ENCODE data around the gene KCTD4.
"Not testable (repeated sequence)": the region's sequence is repeated elsewhere in the genome, so short reads cannot be mapped to it uniquely, and the experiment has no call there.

The KCTD4 gene

DNA sequence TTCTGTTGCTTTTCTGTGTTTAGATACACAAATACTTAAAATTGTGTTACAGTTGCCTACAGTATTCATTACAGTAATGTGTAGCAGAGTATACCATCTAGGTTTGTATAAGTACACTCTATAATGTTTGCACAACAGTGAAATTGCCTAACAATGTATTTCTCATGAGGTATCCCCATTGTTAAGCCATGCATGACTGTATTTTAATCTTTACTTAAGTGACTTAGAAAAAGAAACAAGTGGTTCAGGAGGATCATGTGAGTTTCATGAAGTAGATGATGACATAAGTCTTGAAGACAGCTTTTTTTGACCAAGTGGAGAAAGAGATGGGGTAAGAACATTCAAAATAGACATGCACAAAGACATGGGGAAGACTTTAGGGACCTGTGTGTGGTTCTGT, 8.4 kb upstream of the KCTD4 start:
- DNase-seq: no peak

DNA sequence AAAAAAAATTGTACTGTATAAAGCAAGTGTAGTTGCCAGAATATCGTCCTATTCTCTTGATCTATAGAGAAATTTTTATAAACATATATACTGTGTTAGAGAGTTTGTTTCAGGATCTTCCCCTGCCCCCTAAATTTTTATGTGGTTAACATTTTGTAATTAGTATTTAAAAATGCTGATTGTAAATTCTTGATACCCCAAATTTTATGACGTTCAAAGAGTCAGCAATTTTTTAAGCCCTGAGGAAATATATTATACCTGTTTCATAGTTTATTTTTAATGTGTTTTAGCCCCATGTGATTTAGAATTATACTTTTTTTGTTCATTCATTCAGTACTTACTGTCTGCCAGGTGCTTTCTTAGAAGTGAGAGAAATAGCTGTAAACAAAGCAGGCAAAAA, 7.3 kb upstream of the KCTD4 start:
- DNase-seq: no peak

DNA sequence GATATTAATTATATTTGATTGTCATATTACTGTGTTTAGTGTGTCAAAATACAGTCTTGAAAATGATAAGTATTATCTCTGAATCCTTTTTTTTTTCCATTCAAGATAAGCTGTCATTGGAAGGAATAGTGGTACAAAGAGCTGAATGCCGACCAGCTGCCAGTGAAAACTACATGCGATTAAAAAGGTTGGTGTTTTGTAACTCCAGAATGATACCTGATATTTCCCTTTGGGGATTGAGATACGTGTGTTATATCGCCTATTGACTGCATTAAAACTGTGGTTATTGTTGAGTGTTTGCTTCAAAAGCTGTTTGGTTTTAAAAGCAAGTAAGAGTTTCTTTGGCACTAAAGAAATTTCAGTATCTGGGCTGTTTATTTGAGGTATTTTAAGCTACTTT, 6.5 kb upstream of the KCTD4 start:
- no peak for DNase-seq

DNA sequence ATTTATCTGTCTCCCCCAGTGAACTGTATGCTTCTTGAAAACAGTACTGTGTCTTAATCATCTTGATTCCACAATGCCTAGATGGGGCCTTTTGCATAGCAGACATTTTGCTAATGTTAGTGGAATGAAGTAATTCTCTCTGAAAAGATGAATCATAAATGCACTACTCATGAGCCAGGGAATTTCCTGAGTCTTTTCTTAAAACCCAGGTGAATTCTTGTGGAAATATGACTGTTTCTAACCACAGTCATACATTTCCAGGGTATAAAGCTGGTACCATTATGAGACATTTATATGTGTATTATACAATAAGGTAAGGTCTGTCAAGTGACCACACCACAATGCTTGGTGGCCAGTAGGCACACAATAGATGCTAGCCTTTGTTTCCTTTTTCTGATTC, 5.5 kb upstream of the KCTD4 start:
- DNase-seq: peak; percentile 9

DNA sequence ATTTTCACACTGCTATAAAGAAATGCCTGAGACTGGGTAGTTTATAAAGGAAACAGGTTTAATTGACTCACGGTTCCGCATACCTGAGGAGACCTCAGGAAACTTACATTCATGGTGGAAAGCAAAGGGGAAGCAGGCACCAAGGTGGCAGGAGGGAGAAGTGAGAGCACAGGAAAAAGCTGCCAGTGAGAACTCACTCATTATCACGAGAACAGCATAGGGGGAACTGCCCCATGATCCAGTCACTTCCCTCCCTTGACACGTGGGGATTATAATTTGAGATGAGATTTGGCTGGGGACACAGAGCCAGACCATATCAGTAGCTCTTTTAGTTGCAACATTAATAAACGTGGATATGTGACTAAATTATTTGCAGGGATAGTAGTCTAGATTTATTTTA, 4.3 kb upstream of the KCTD4 start:
- no peak for DNase-seq

DNA sequence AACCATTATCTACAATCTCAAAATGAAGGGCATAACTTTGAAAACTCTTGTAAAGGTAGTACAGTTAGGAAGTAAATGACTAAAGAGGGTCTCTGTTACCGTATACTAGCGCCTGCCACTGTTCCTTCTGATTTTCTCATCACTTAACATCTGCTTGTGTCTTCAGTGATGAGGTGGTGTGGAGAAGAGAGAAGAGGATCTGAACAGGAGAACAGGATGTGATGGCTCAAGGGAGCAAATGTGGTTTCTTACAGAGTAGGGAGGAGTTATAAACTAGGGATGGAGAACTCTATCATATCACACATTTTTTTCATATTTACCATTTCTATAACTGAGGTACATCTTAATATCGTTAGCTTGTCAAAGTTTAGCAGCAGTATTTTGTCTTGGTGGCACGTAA, 1.1 kb downstream of the KCTD4 start:
- DNase-seq: no peak

DNA sequence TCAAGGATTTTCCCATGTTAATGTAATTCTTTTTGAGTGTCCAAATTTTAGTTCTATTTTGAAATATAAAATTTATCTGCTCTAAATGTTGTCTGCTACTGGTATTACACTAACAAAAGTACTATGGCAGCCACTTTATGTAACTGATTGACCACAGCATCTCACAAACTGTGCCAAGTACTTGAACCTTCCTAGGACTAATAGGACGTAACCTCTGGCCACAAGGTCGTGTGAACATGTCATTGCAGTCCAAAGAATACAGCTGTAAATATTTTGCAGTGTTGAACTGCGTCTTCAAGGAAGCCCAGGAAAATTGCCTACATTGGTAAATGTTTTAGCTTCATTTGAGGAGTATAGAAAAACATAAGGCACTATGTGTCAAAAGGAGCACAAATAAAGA, 1.9 kb downstream of the KCTD4 start:
- DNase-seq: no peak

DNA sequence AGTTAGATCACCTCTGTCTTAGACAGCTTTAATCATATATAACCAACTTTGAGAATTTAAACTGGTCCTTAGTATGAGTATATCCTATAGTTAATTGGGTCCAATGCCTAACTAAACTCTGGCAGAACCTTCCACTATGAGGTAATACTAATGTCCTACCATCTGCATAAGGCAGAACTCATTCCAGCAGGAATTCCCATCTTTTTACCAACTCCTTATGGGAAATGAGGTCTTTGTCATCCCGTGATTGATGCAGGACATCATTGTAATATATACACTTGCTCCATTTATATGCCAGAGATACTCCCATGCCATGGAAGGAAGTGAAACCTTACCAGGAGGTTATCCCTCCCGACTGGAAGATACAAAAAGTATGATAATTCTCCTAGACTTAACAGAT, 2.8 kb downstream of the KCTD4 start:
- DNase-seq: no peak

DNA sequence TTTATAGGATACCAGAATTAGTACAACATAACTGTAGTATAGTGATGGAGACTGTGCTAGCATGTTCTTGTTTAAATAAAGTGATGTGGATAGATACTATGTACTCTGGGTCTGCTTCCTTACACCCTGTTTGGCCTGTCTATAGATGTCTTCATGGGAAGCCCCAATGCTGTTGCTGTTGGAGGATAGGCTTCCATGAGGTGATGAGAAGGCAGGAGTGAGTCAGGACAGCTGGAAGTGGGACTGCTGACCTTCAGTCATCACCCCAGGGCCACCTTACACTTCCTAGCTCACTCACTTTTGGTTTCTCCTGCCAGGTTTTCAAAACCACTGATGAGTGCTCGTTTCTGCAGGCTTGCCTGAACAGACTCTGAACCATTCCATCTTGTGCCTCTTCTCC, 4.2 kb downstream of the KCTD4 start:
- no peak for DNase-seq

DNA sequence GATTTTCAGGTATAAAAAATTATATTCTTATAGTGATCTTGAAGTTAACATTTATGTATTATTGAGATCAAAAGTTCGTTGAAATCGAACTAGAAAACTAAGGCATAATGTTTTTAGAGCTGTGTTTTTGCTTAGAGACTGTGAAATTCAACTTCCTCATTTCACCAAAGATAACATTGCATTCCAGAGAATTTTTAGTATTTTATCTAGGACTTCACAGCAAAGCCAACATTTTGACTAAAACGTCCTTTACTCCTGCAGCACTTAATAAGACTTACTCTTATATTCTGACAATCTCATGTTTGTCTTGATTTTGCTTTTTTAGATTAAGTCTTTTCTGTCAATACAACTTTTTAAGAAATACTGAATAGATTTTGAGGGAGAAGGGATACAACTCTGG, 4.7 kb downstream of the KCTD4 start:
- DNase-seq: no peak

DNA sequence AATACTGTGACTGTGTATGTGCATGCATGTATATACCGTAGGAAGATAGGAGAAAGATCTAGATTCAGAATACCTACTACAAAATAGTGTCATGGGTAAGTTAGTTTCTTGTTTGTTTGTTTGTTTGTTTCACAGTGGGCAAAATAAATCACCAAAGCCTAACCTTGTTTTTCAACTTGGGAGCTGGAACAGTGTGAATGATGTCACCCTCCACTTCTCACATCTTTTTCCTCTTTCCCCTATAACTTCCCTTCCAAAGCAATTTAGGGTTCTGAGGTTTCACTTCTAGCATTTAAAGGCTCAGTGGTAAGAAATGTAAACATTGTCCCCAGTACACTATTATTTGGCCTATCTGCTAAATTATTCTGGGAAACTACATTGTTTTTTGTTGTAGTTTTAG, 5.4 kb downstream of the KCTD4 start:
- no peak for DNase-seq

DNA sequence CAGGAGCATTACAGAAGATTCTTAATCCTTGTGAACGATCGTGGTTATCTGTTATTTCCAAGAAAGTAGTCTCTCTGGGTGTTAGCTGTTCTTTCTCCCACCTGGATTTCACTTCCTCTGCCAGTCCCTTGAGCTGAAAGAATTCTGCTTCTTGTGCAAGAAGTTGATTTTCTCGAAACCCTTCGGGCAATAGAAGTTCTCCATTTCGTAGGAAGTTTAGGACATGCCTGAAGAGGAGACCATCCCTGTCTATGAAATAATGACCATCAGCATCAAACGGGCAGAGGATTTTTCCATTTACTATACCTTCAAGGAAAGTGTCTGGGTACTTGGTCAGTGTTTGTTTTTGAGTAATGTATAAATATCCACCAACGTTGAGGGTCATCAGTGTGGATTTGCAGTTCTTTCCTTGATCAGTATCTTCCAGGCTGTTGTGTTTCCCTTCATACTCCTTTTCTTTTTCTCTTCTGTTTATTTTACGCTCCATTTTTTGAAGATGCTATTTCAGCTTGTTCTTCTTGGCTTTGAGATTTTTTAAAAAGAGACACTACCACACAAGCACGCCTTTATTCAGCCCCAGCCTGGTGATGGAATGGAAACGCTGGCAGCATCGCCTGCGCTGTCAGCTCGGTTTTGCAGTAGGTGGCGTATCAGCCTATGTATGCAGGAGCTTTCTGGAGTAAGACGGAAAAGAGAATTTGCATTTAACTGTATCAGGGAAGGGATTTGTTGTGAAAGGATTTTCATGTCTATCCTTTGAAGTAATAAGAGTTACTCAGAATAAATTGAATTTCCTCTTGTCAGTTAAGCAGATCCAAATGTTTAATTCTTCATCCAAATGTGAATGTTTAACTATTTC, 6.5 kb downstream of the KCTD4 start:
- no peak for DNase-seq

DNA sequence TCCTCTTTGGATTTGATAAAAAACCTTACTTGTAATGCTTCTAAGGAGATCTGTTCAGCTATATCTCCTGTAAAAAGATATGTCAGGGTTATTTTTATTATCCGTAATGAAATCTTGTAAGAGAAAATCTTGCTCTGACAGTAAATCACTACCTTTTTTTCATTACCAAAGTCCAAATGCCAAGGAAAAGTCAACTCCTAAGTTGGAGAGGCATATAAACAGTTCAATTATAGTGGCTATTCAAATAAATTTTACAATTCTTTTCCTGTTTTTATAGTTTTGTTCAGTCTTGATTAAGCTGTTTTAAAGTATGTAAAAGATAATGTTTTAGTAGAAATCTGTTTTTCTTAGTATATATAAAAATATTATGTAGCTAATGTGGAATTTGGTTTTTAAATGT, 9.0 kb downstream of the KCTD4 start:
- no peak for DNase-seq

DNA sequence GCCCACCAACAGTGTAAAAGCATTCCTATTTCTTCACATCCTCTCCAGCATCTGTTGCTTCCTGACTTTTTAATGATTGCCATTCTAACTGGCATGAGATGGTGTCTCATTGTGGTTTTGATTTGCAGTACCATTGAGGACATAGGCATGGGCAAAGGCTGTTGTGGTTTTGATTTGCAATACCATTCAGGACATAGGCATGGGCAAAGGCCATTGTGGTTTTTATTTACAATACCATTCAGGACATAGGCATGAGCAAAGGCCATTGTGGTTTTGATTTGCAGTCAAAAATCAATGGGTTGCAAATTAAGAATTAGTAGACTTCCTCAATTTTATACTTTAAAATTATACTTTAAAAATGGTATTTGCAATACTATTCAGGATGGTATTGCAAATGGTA, 11.3 kb downstream of the KCTD4 start:
- not testable (repeated sequence) for DNase-seq

DNA sequence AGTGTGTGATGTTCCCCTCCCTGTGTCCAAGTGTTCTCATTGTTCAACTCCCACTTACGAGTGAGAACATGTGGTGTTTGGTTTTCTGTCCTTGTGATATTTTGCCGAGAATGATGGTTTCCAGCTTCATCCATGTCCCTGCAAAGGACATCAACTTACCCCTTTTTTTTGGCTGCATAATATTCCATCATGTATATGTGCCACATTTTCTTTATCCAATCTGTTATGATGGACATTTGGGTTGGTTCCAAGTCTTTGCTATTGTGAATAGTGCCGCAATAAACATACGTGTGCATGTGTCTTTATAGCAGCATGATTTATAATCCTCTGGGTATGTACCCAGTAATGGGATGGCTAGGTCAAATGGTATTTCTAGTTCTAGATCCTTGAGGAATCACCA, 11.8 kb downstream of the KCTD4 start:
- not testable (repeated sequence) for DNase-seq

DNA sequence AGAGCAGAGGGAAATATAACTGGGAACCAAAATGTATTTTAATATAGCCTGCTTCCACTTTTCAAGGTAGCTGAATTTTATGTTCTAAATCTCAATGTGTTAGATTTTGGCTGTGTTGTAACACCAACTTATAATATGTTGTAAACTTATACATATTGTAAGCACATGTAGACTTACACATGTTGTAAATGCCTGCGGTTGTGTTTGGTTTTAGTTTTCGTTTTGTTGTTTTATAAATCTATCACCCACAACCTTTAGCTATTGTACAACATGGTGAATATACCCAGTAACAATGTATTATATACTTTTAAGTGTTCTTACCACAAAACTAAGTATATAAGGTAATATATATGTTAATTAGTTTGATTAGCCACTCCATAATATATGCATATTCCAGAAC, 15.6 kb downstream of the KCTD4 start:
- DNase-seq: no peak

DNA sequence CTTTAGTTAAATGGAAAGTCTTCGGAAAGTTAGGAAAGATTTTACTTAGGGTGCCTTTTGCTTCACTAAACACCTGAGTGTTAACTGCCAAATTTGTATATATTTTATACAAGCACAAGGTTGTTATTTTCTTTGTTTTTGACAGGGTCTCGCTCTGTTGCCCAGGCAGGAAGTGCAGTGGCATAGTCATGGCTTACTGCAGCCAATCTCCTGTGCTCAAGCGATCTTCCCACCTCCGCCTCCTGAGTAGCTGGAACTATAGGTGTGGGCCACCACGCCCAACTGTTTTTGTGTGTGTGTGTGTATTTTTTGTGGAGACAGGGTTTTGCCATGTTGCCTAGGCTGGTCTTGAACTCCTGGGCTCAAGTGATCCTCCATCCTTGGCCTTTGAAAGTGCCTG, 16.2 kb downstream of the KCTD4 start:
- no peak for DNase-seq

DNA sequence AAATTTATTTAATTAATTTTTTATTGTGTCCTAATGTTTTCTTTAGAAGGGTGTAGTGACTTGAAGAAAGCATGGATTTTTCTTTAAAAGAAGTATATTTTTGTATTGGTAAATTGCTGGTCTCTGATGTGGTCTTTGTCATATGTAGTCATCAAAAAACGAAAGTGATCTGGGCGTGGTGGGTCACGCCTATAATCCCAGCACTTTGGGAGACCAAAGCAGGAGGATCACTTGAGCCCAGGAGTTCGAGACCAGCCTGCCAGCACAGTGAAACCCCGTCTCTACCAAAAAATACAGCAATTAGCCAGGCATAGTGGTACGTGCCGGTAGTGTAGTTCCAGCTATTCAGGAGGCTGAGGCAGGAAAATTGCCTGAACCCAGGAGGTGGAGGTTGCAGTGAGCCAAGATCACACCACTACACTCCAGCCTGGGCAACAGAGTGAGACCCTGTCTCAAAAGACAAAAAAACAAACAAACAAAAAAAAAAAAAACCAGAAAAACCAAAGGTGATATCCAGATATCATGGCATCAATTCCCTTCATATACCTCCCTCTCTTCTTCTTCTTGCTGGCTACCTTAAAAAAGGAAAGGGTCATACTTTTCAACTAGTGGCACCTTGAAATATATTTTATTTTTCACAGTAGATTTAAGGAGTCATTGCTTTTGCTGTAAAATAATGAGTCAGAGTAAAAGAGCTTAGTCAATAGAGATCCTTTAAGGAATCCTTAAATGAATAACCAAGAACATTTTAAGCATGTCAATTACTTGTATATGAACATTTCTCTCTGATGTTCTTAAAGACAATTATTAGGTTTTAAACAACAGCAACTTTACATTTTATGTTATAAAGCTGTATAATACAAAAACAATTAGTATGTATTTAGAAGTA, 19.9 kb downstream of the KCTD4 start:
- no peak for DNase-seq

DNA sequence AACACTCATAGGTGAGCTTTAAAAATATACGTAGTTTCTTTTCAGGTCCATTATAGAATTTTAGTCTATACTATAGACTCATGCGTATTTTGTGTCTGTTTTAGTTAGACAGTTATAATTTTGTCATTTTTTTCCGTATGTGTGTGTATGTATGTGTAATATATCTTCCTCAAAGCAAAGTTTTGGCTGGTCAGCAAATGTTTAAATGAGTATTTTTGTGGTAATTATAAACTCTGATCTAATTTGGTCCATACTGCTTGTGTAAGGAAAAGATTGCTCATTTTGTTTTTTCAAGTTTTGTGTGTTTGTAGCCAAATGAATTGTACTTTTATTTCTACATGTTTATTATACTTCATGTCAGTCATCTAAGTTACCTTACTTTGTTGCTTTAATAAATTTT, 20.5 kb downstream of the KCTD4 start:
- DNase-seq: no peak

DNA sequence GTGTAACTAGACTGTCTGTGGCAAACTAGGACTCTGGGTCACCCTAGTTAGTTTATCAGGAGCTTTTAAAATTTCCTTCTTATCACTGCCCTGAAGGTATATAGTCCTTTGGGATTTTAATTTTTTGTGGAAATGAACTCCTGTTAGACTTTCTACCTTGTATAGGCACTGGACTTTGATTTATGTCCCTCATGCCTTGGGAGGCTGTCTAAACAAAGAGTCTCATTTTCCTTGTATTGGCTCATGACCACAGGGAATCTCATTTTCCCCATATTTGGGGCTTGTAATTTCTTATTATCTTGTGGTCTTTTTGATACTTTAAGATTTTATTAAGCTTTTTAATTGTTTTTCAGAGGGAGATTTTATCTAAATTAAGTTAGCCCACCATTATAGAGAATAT, 21.4 kb downstream of the KCTD4 start:
- no peak for DNase-seq

DNA sequence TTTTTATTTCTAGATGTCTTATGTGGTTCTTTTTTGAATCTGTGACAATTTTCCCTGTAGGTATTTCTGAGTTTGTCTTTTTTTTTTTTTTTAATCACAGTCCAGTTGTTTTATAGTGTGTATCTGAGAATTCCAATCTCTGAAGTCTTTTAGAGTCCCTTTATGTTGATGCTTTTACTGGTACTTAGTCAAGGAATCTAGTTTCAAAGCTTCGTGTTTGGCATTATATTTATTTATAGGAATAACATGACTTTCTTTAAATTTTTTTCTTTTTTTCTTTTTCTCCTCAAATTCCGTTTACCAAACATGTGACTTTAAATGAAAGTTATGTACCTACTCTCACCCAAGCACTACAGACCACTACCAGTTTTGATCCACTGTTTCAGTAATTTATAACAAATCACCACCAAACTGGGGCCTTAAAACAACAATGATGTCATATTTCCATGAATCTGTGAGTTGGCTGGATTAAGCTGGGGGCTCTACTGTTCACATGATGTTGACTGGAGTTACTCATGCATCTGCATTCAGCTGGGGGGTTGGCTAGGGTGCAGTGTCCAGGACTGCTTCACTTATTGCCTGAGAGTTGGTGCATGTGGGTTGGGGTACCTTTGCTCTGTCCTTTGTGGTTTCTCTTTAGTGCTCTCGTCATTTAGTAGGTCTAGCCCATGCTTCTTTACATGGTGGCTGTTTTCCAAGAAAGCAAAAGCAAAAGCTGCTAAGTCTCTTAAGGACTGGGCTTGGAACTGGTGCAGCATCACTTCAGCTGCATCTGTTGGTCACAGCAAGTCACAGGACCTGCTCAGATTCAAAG, 22.3 kb downstream of the KCTD4 start:
- DNase-seq: peak; percentile 8

DNA sequence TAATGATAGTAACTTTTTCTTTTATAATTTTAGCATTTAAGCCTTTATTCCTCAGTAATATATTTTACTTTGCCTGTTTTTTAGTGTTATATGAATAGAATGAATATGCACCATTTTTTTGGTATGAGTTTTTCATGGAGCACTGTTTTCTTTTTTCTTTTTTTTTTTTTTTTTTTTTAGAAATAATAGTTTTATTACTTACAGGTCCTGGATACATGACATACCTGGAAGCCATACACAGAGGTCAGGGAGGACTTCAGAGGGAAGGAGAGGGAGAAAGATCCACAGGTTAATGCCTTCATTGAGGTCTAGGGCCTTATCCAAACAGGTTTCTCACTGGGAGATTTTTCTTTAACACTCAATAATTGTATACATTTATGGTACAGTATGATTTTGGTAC, 26.4 kb downstream of the KCTD4 start:
- DNase-seq: no peak

DNA sequence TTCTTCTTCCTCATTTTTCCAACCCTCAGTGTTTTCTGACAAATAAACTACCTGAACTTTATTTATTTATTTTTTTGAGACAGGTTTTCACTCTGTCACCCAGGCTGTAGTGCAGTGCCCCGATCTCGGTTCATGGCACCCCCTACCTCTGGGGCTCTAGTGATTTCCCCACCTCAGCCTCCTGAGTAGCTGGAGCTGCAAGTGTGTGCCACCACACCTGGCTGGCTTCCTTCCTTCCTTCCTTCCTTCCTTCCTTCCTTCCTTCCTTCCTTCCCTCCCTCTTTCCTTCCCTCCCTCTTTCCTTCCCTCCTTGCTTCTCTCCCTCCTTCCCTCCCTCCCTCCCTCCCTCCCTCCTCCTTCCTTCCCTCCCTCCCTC, 32.3 kb downstream of the KCTD4 start:
- no peak for DNase-seq

Measured in activated CD4-positive, alpha-beta T cell treated with anti-CD3 and anti-CD28 coated beads for 48 hours (primary cell).